HEK293 (cell line): ENCODE results near the gene PSMD2.

Experiments used
- IKZF3 ChIP-seq: fragments of 450-650 bp; IDR thresholded peaks from 2 replicates; pipeline ENCODE4 v1.5.0; 2018; ENCODE audit warnings: missing biosample characterization, mild to moderate bottlenecking, missing genetic modification characterization, moderate library complexity
- KLF7 ChIP-seq: fragments of 450-650 bp; formaldehyde crosslinking; IDR thresholded peaks from 2 replicates; pipeline ENCODE4 v1.5.1; 2016; ENCODE audit warnings: missing biosample characterization, missing genetic modification characterization, borderline replicate concordance
- MZF1 ChIP-seq: fragments of 450-650 bp; formaldehyde crosslinking; IDR thresholded peaks from 2 replicates; pipeline ENCODE4 v1.5.1; 2017; ENCODE audit warnings: missing biosample characterization, missing genetic modification characterization, borderline replicate concordance
- OSR2 ChIP-seq: fragments of 450-650 bp; formaldehyde crosslinking; IDR thresholded peaks from 2 replicates; pipeline ENCODE4 v1.5.1; 2016; ENCODE audit warnings: missing biosample characterization, missing genetic modification characterization
- SALL2 ChIP-seq: fragments of 450-650 bp; formaldehyde crosslinking; IDR thresholded peaks from 2 replicates; pipeline ENCODE4 v1.5.0; 2017; ENCODE audit warnings: missing biosample characterization, mild to moderate bottlenecking, missing genetic modification characterization, borderline replicate concordance
- SP2 ChIP-seq: fragments of 450-650 bp; formaldehyde crosslinking; IDR thresholded peaks from 2 replicates; pipeline ENCODE4 v1.5.1; 2016; ENCODE audit warnings: missing biosample characterization, missing genetic modification characterization
- ZBTB17 ChIP-seq: fragments of 450-650 bp; formaldehyde crosslinking; IDR thresholded peaks from 2 replicates; pipeline ENCODE4 v1.5.1; 2016; ENCODE audit warnings: missing biosample characterization, missing genetic modification characterization
- ZBTB44 ChIP-seq: fragments of 450-650 bp; IDR thresholded peaks from 2 replicates; pipeline ENCODE4 v1.5.1; 2018; ENCODE audit warnings: missing biosample characterization, mild to moderate bottlenecking, missing genetic modification characterization
- ZNF10 ChIP-seq: fragments of 450-650 bp; formaldehyde crosslinking; IDR thresholded peaks from 2 replicates; pipeline ENCODE4 v1.5.1; 2017; ENCODE audit warnings: missing biosample characterization, missing genetic modification characterization
- ZNF138 ChIP-seq: fragments of 450-650 bp; formaldehyde crosslinking; IDR thresholded peaks from 2 replicates; pipeline ENCODE4 v1.5.1; 2016; ENCODE audit warnings: missing biosample characterization, missing genetic modification characterization, borderline replicate concordance
- ZNF19 ChIP-seq: fragments of 450-650 bp; formaldehyde crosslinking; IDR thresholded peaks from 2 replicates; pipeline ENCODE4; 2016; ENCODE audit warnings: missing biosample characterization, missing genetic modification characterization, low read depth
- ZNF202 ChIP-seq: fragments of 450-650 bp; formaldehyde crosslinking; IDR thresholded peaks from 2 replicates; pipeline ENCODE4 v1.5.1; 2016; ENCODE audit warnings: missing biosample characterization, missing genetic modification characterization, borderline replicate concordance
- ZNF211 ChIP-seq: fragments of 450-650 bp; formaldehyde crosslinking; IDR thresholded peaks from 2 replicates; pipeline ENCODE4 v1.5.1; 2016; ENCODE audit warnings: low read depth, missing biosample characterization, missing genetic modification characterization
- ZNF366 ChIP-seq: fragments of 450-650 bp; formaldehyde crosslinking; conservative IDR thresholded peaks from 2 replicates; pipeline ENCODE4 v1.5.1; 2016; ENCODE audit warnings: missing biosample characterization, missing genetic modification characterization
- ZNF398 ChIP-seq: fragments of 450-650 bp; formaldehyde crosslinking; IDR thresholded peaks from 2 replicates; pipeline ENCODE4 v1.5.1; 2017; ENCODE audit warnings: missing biosample characterization, missing genetic modification characterization
- ZNF48 ChIP-seq: fragments of 450-650 bp; formaldehyde crosslinking; IDR thresholded peaks from 2 replicates; pipeline ENCODE4 v1.5.1; 2016; ENCODE audit warnings: missing biosample characterization, missing genetic modification characterization
- ZNF514 ChIP-seq: fragments of 450-650 bp; formaldehyde crosslinking; IDR thresholded peaks from 2 replicates; pipeline ENCODE4 v1.5.1; 2016; ENCODE audit warnings: missing biosample characterization, missing genetic modification characterization
- ZNF560 ChIP-seq: fragments of 450-650 bp; formaldehyde crosslinking; IDR thresholded peaks from 2 replicates; pipeline ENCODE4 v1.5.1; 2017; ENCODE audit warnings: missing biosample characterization, missing genetic modification characterization, borderline replicate concordance
- ZNF561 ChIP-seq: fragments of 450-650 bp; IDR thresholded peaks from 2 replicates; pipeline ENCODE4 v1.5.1; 2018; ENCODE audit warnings: missing biosample characterization, missing genetic modification characterization, borderline replicate concordance
- ZNF654 ChIP-seq: fragments of 450-650 bp; formaldehyde crosslinking; IDR thresholded peaks from 2 replicates; pipeline ENCODE4 v1.5.1; 2016; ENCODE audit warnings: low read depth, missing biosample characterization, missing genetic modification characterization
- ZNF658 ChIP-seq: fragments of 450-650 bp; formaldehyde crosslinking; IDR thresholded peaks from 2 replicates; pipeline ENCODE4; 2016; ENCODE audit warnings: missing biosample characterization, missing genetic modification characterization
- ZNF660 ChIP-seq: fragments of 450-650 bp; IDR thresholded peaks from 2 replicates; pipeline ENCODE4 v1.5.1; 2018; ENCODE audit warnings: missing biosample characterization, mild to moderate bottlenecking, missing genetic modification characterization
- ZNF791 ChIP-seq: fragments of 450-650 bp; formaldehyde crosslinking; IDR thresholded peaks from 2 replicates; pipeline ENCODE4 v1.5.1; 2016; ENCODE audit warnings: missing biosample characterization, missing genetic modification characterization
- ZNF830 ChIP-seq: fragments of 450-650 bp; IDR thresholded peaks from 2 replicates; pipeline ENCODE4 v1.5.0; 2018; ENCODE audit warnings: missing biosample characterization, missing genetic modification characterization, low read depth, mild to moderate bottlenecking, moderate library complexity
- TF ChIP-seq, protein P1 (sequence below): fragments of 450-650 bp; formaldehyde crosslinking; IDR thresholded peaks from 2 replicates; pipeline ENCODE4 v1.5.1; 2016; ENCODE audit warnings: missing biosample characterization, missing genetic modification characterization
- TF ChIP-seq, protein P2 (sequence below): fragments of 450-650 bp; formaldehyde crosslinking; IDR thresholded peaks from 2 replicates; pipeline ENCODE4 v1.5.1; 2016; ENCODE audit warnings: missing biosample characterization, missing genetic modification characterization, borderline replicate concordance

The PSMD2 gene

DNA sequence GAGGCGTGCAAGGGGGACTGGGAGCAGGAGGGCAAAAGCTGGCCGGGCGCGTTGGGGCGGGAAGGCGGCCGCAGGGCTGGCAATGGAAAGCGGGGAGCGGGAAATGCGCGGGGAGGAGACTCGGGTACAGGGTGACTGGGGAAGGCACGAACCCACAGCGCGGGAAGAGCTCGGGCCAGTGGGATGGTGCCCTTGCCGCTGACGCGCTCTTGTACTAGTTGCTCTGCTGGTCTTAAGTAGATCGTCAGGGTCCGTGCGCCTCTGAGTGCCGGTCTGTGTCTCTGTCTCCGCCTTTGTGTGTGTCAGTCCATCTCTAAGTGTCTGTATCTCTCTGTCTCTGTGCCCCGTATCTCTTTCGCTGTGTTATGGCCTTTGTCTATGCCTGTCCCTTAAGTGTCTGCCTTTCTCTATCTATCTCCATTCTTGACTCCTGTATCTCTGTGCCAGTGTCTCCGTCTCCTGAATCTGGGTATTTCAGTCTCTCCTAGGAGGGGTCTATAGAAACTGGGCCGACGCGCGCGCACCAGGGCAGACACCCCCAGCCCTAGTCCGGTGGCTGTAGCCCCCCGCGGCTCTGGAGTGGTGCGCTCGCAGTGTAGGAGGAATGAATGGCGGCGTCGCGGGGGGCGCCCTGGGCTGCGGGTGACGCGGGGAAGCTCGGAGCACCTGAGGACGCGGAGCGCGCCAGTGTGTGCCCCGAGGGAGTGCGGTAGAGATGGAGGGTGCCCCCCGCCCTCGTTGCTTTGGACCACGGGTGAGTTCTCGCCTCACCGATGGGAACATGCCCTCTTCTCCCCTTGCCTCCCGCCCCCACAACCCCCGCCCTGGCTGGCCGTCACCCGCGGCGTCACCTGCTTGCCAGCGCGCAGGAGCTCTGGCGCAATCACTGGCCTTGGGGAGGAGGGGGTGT is 36.9 kb upstream of the PSMD2 start (continued):
- TF ChIP-seq ZNF398 (tag by site-specific recombination) (peak; percentile 59), ZNF514 (no peak), ZNF211 (no peak), ZNF658 (no peak), KLF7 (tag by site-specific recombination) (no peak), ZNF561 (tag by site-specific recombination) (no peak), SALL2 (tag by site-specific recombination) (no peak), ZNF560 (no peak), ZNF830 (tag by site-specific recombination) (no peak), SP2 (tag by site-specific recombination) (peak; percentile 68), ZNF202 (tag by site-specific recombination) (no peak), ZNF19 (tag by site-specific recombination) (no peak), ZNF48 (tag by site-specific recombination) (no peak), ZNF366 (peak; percentile 41; the same call in 1 of the 2 replicates), ZBTB44 (tag by site-specific recombination) (no peak), MZF1 (tag by site-specific recombination) (no peak), ZBTB17 (tag by site-specific recombination) (peak; percentile 74), ZNF10 (tag by site-specific recombination) (no peak), ZNF654 (no peak), IKZF3 (tag by site-specific recombination) (no peak; the same call in 1 of the 2 replicates), OSR2 (no peak), ZNF138 (tag by site-specific recombination) (no peak), ZNF660 (no peak), ZNF791 (tag by site-specific recombination) (no peak)
- TF ChIP-seq, protein P1, sequence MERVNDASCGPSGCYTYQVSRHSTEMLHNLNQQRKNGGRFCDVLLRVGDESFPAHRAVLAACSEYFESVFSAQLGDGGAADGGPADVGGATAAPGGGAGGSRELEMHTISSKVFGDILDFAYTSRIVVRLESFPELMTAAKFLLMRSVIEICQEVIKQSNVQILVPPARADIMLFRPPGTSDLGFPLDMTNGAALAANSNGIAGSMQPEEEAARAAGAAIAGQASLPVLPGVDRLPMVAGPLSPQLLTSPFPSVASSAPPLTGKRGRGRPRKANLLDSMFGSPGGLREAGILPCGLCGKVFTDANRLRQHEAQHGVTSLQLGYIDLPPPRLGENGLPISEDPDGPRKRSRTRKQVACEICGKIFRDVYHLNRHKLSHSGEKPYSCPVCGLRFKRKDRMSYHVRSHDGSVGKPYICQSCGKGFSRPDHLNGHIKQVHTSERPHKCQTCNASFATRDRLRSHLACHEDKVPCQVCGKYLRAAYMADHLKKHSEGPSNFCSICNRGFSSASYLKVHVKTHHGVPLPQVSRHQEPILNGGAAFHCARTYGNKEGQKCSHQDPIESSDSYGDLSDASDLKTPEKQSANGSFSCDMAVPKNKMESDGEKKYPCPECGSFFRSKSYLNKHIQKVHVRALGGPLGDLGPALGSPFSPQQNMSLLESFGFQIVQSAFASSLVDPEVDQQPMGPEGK: peak; percentile 77
- TF ChIP-seq, protein P2, sequence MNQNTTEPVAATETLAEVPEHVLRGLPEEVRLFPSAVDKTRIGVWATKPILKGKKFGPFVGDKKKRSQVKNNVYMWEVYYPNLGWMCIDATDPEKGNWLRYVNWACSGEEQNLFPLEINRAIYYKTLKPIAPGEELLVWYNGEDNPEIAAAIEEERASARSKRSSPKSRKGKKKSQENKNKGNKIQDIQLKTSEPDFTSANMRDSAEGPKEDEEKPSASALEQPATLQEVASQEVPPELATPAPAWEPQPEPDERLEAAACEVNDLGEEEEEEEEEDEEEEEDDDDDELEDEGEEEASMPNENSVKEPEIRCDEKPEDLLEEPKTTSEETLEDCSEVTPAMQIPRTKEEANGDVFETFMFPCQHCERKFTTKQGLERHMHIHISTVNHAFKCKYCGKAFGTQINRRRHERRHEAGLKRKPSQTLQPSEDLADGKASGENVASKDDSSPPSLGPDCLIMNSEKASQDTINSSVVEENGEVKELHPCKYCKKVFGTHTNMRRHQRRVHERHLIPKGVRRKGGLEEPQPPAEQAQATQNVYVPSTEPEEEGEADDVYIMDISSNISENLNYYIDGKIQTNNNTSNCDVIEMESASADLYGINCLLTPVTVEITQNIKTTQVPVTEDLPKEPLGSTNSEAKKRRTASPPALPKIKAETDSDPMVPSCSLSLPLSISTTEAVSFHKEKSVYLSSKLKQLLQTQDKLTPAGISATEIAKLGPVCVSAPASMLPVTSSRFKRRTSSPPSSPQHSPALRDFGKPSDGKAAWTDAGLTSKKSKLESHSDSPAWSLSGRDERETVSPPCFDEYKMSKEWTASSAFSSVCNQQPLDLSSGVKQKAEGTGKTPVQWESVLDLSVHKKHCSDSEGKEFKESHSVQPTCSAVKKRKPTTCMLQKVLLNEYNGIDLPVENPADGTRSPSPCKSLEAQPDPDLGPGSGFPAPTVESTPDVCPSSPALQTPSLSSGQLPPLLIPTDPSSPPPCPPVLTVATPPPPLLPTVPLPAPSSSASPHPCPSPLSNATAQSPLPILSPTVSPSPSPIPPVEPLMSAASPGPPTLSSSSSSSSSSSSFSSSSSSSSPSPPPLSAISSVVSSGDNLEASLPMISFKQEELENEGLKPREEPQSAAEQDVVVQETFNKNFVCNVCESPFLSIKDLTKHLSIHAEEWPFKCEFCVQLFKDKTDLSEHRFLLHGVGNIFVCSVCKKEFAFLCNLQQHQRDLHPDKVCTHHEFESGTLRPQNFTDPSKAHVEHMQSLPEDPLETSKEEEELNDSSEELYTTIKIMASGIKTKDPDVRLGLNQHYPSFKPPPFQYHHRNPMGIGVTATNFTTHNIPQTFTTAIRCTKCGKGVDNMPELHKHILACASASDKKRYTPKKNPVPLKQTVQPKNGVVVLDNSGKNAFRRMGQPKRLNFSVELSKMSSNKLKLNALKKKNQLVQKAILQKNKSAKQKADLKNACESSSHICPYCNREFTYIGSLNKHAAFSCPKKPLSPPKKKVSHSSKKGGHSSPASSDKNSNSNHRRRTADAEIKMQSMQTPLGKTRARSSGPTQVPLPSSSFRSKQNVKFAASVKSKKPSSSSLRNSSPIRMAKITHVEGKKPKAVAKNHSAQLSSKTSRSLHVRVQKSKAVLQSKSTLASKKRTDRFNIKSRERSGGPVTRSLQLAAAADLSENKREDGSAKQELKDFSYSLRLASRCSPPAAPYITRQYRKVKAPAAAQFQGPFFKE (tag by site-specific recombination): no peak
